Brain microvascular endothelial cell (primary cell): ENCODE results near the gene RXRB.
A peak's percentile ranks its signal among the peaks of the same experiment; 100 is the strongest.

Experiments used
- DNase-seq: peaks from one replicate; pipeline ENCODE4 v3.0.0-alpha.2; 2020
- H3K27ac ChIP-seq: fragments of 250-450 bp; sonication (Bioruptor Pico); 2 replicates; pipeline ENCODE4 v1.5.1; 2020; ENCODE audit warnings: mild to moderate bottlenecking, moderate library complexity
- H3K27me3 ChIP-seq: fragments of 250-450 bp; sonication (Bioruptor Pico); replicated peaks from 2 replicates; pipeline ENCODE4 v1.5.1; 2020; ENCODE audit warnings: mild to moderate bottlenecking
- H3K36me3 ChIP-seq: fragments of 250-450 bp; sonication (Bioruptor Pico); replicated peaks from 2 replicates; pipeline ENCODE4 v1.5.1; 2020; ENCODE audit warnings: mild to moderate bottlenecking
- H3K4me3 ChIP-seq: 2 replicates; pipeline ENCODE4 v1.5.1; 2011; ENCODE audit warnings: low read depth, mild to moderate bottlenecking, control low read depth, low read length, moderate library complexity
- CTCF ChIP-seq: IDR thresholded peaks from 2 replicates; pipeline ENCODE4 v1.5.1; 2011; ENCODE audit warnings: low read depth, mild to moderate bottlenecking, moderate library complexity, low read length, control low read depth, inconsistent platforms; ENCODE audit errors: missing control alignments
- in situ Hi-C: cut with HindIII; loops from 2 replicates; pipeline ENCODE4 v1.10.0; 2017; ENCODE audit warnings: low sequenced_read_pairs, low pct_ligation_motif_present

Gene RXRB

GRCh38 chr6:33192105-33192646 is 8.3 kb downstream of the RXRB start, which contains the start of gene COL11A2:
Gene COL11A2, minus strand, starts transcription at chr6:33192467. Its CDS starts 227 bp downstream, at chr6:33192240.
- no peak for DNase-seq
- Histone ChIP-seq H3K27ac (no peak within 1 kb of the TSS), H3K4me3 (peak within 1 kb of the TSS; percentile 31), H3K27me3 (peaks cover 20% of the 10 kb centered on the region), H3K36me3 (peaks cover 26% of the 10 kb centered on the region)
- no peak for TF ChIP-seq CTCF
- in situ Hi-C loops = no loop called here

GRCh38 chr6:33191383-33192104 is 8.9 kb downstream of the RXRB start:
- in situ Hi-C loops = no loop called here
- H3K4me3 ChIP-seq = no peak overlapping the region
- no peak for DNase-seq
- TF ChIP-seq CTCF = no peak
- H3K27me3 ChIP-seq = peaks cover 20% of the 10 kb centered on the region
- H3K36me3 ChIP-seq = peaks cover 23% of the 10 kb centered on the region
- H3K27ac ChIP-seq = no peak overlapping the region

- Histone ChIP-seq H3K27ac (no peak overlapping the region), H3K4me3 (no peak overlapping the region), H3K27me3 (peaks cover 20% of the 10 kb centered on the region), H3K36me3 (peaks cover 16% of the 10 kb centered on the region)
- in situ Hi-C loops = no loop called here
- TF ChIP-seq CTCF = no peak
- DNase-seq = no peak
These were observed 9.9 kb downstream of the RXRB start for GRCh38 chr6:33190504-33191107.

GRCh38 chr6:33189625-33190448 is 10.6 kb downstream of the RXRB start:
- peaks cover 20% of the 10 kb centered on the region for H3K27me3 ChIP-seq
- in situ Hi-C loops = no loop called here

GRCh38 chr6:33189164-33189563 is 11.3 kb downstream of the RXRB start:
- H3K27me3 ChIP-seq = peaks cover 20% of the 10 kb centered on the region
- TF ChIP-seq CTCF = no peak
- in situ Hi-C loops = no loop called here
- no peak for DNase-seq
- no peak overlapping the region for H3K27ac ChIP-seq
- H3K4me3 ChIP-seq = no peak overlapping the region
- H3K36me3 ChIP-seq = peaks cover 2% of the 10 kb centered on the region

More at GRCh38 chr6:33189625-33190448, 10.6 kb downstream of the RXRB start:
- no peak for TF ChIP-seq CTCF
- no peak for DNase-seq
- no peak overlapping the region for H3K4me3 ChIP-seq
- no peak overlapping the region for H3K27ac ChIP-seq
- peaks cover 8% of the 10 kb centered on the region for H3K36me3 ChIP-seq
